VCaP (cell line): ENCODE data around the gene ZDHHC8.

Source experiments
- H3K27ac ChIP-seq: fragments of 450-650 bp; 2 replicates; pipeline ENCODE4 v1.5.1; 2017
- TF ChIP-seq, protein P1 (sequence below): fragments of 450-650 bp; conservative IDR thresholded peaks from 2 replicates; pipeline ENCODE4 v1.5.1; 2017; ENCODE audit warnings: mild to moderate bottlenecking, moderate library complexity

The ZDHHC8 gene

GRCh38 chr22:20173772-20174171, 42.2 kb downstream of the ZDHHC8 start:
- H3K27ac ChIP-seq = no peak overlapping the region
- TF ChIP-seq, protein P1, sequence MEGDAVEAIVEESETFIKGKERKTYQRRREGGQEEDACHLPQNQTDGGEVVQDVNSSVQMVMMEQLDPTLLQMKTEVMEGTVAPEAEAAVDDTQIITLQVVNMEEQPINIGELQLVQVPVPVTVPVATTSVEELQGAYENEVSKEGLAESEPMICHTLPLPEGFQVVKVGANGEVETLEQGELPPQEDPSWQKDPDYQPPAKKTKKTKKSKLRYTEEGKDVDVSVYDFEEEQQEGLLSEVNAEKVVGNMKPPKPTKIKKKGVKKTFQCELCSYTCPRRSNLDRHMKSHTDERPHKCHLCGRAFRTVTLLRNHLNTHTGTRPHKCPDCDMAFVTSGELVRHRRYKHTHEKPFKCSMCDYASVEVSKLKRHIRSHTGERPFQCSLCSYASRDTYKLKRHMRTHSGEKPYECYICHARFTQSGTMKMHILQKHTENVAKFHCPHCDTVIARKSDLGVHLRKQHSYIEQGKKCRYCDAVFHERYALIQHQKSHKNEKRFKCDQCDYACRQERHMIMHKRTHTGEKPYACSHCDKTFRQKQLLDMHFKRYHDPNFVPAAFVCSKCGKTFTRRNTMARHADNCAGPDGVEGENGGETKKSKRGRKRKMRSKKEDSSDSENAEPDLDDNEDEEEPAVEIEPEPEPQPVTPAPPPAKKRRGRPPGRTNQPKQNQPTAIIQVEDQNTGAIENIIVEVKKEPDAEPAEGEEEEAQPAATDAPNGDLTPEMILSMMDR = no peak

DNA sequence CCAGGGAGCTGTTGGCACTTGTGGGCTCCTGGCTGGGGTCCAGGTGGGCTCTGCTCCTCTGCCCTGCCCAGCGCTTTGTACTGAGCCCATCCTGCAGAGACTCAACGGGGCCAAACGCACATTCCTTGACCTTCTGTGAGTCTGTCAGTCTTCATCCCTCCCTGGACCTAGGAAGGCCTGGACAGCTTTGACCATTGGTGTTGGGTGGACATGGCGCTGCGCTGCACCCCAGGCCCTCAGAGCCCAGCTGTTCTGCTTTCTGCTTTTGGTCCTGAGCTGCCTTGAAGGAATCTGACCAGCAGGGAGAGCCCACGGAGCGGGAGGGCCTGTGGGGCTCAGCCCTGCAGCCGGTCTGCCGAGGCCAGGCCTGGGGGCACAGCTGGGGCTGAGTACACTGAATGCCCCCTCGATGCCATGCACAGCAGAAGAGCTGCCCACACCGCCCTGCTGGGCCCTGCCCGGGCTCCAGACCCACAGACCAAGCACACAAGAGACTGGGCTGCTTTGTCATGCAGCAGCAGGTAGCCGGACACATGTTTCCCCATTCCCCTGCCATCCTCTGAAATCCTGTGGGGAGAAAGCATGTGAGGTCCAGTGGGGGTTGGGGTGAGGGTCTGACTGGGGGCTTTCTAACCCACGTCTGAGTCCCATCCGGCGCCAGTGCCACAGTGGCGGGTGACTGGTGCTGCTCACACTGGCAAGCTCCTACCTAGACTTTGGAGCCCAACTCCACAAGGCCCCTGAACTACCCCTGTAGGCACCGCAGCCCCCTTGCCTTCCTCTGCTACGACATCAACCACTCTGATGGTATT, 43.4 kb downstream of the ZDHHC8 start:
- TF ChIP-seq, protein P1 = peak; percentile 60
- H3K27ac ChIP-seq = no peak overlapping the region

DNA sequence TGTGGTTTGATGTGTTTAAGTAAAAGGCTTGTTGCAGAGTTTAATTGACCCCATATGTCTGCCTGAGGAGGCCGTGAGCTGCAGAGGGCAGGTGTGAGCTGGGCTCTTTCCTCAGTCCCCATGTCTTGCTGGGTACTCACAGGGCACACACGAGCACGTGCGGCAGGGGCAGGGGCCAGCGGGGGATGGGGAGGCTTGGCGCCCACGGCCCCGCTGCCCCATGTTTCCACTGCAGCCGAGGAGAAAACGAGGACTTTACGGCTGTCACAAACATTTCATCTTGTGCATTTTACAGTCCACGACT, 43.9 kb downstream of the ZDHHC8 start:
- no peak overlapping the region for H3K27ac ChIP-seq
- TF ChIP-seq, protein P1 = no peak

- H3K27ac ChIP-seq = no peak overlapping the region
Observed at GRCh38 chr22:20176421-20177085, 44.9 kb downstream of the ZDHHC8 start.

GRCh38 chr22:20177217-20177911, 45.8 kb downstream of the ZDHHC8 start:
- TF ChIP-seq, protein P1 = no peak
- H3K27ac ChIP-seq = no peak overlapping the region

More at GRCh38 chr22:20176421-20177085, 44.9 kb downstream of the ZDHHC8 start:
- TF ChIP-seq, protein P1 = no peak

- TF ChIP-seq, protein P1 = no peak
- no peak overlapping the region for H3K27ac ChIP-seq
Observed at GRCh38 chr22:20178075-20178914, 46.7 kb downstream of the ZDHHC8 start.

- no peak overlapping the region for H3K27ac ChIP-seq
- TF ChIP-seq, protein P1 = no peak
Observed at GRCh38 chr22:20178915-20179227, 47.3 kb downstream of the ZDHHC8 start.
